ENCODE measurements around the gene CSMD2.

- TF ChIP-seq CTCF (IDR thresholded peaks at IDR 0.05): no peak
- no peak for TF ChIP-seq POLR2A (IDR thresholded peaks at IDR 0.05)
These were observed 185.7 kb downstream of the CSMD2 start for GRCh38 chr1:33979341-33979740.
